ENCODE data around the gene BEX5.
"Not testable (repeated sequence)": the region's sequence is repeated elsewhere in the genome, so short reads cannot be mapped to it uniquely, and the experiment has no call there.

Gene BEX5

DNA sequence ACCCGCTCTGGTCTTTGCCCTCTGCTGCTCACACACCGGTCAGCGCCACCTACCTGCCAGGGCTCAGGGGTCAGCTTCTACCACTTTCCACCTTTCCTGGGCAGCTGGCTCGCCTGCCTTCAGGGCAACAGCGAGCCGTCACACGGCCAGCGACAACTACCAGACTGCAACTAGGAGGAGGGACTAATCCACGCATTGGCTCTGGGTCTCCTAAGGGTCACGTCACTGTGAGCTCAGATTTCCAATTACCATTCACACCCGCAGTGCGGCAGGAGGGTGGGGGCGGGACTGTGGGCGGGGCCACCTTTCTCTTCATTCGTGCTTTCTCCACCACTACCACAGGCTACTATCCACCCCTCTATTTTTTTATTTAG lies at the start of gene BEX5:
Gene BEX5 (minus strand): TSS at position 172 of the 374 bp plus-strand sequence. CDS start 1,712 bp downstream, outside the sequence.
- peak; percentile 61 for DNase-seq

DNA sequence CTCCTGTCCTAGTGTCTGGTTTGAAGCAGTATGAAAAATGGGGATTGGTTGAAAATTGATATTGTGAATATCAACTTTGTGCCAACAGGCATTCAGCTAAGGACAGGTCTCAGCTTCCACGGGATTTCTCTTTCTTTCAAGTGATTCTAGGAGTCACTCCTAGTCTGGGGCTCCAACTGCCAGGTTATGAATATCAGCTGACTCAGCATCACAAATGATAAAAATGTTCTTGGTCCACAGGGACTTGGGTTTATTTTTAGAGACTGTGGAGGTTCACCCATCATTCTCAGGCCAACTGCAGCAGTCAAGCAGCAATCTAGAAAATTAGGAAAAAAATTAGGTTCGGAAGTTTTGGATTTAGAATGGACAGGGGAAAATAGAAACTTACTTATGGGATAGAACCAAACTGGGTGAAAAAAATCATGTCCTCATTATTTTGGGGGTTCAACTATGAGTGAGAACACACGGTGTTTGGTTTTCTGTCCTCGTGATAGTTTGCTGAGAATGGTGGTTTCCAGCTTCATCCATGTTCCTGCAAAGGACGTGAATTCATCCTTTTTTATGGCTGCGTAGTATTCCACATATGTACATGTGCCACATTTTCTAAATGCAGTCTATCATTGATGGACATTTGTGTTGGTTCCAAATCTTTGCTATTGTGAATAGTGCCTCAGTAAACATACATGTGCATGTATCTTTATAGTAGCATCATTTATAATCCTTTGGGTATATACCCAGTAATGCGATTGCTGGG lies 30.4 kb upstream of the BEX5 start:
- DNase-seq, result no peak

DNA sequence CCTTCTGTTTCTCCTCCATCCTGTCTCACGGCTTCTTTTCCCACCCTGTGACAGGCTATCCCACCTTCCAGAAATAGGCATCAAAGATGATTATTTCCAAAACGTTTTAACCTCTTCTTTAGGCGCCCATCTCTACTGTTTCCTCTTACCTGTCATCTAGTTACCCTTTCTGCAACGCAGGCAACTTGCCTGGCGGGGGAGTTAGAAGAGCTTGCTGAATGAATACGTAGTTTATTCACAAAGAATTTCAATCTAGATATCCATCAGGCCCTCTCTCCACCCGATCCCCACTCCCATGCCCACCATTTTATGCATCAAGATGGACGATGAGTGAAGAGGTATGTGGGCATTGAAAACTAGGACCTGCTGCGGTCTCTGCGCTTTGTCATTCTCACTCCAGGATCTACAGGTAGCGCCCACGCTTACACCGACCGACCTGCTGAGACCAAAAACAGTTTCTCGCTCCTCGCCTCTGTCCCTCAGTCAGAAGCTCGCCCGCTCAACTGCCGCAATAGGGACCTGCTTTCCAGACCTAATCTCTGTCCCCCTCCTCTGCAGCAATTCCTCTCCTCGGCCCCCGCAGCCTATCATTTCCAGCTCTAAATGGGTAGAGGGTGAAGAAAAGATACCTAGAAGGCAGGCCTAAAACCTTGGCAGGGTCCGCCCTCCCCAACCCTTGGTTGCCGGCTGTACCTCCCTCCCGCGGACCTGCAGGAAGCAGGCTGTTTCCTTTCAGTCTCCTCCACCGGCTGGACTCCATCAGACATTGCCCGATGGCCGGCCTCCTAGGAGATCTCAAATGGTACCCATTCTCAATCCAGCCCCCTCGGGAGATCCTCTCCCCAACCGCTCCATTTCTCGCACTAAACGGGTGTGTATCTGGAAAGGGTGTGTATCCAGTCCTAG lies 624 bp downstream of the BEX5 start:
- peak; percentile 23 for DNase-seq

DNA sequence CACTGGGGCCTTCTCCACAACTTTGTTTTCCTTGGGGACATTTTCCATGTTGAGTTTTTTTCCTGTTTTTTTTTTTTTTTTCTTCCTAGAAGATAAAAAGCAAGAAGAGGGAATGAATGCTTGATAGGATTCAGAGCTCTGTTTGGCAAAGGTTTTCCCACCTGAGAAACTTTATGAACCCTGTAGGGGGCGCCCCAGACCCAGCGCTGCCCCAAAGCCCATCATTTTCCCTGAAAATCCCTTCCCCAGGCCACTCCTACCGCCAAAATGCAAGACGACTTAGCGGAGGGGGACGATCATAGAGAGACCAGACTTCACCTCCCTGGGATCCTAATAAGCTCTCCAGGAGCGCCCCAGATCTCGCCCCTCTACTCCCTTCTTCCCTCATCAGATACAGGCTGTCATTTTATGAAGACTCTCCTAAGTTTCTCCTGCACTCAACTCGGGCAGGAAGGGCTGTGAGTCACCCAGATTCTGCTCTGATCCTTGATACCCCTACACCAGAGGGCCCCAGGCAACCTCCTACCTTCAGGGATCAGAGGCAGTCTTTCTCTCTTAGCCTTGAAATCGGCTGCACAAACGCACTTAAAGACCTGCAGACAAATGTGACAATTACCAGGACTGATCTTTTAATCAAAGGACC lies 1.4 kb downstream of the BEX5 start:
- peak; percentile 0 for DNase-seq

DNA sequence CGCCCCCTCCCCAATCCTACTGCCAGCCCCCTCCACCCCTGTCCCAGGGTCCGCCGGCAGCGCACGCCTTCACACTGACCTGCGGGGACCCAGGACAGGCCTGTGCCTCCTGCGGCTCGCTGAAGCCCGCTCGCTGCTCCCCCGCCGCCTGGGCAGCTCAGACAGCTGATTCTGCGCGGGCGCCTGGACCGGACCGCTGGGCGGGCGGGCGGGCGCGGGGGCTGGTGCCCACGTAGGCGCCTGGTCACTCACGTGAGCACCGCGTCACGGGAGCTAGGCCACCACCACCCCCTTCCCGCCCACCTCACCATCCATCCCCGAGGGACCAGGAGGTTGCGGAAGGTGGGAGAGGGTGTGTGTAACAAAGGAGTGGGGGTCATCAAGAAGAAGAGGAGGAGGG lies 13.5 kb downstream of the BEX5 start, which contains the start of gene TCEAL6:
Gene TCEAL6 (minus strand): TSS at position 208 of the 400 bp plus-strand sequence.
- DNase-seq, result not testable (repeated sequence)

DNA sequence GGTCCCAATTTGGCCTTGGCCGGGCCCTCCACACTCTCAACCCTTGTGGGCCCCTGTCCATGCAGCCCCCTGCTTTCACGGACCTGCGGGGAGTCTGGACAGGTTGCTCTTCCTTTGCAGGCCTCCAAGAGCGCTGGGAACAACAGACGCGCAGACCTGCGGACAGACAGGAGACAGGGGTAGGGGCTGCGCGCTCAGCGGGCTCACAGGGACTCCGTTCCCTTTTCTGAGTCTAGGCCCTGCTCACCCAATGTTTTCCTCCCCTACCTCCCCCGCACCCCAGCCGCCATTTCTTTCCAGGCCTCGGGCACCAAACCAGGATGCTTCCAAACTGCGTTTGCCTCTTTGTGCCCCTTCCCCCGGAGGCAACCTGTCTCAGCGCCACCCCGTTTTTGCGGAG lies 14.1 kb downstream of the BEX5 start:
- not testable (repeated sequence) for DNase-seq

DNA sequence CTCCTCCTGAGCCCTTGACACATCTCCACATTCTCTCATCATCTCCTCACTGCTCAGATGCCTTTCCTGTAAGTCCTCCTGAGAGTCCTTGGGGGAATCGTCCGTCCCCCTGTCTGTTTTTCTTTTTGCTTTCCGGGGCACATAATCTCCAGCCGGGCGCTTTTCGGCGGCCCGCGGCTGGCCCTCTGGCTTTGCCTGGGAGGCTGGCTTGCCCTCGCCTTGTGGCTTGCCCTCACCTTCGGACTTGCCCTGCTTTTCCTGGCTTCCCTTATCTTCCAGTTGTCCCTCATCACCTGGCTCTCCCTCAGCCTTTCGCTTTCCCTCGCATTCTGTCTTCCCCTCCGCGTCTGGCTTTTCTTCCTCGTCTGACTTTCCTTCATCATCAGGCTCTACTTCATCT lies 14.9 kb downstream of the BEX5 start:
- DNase-seq, result not testable (repeated sequence)

DNA sequence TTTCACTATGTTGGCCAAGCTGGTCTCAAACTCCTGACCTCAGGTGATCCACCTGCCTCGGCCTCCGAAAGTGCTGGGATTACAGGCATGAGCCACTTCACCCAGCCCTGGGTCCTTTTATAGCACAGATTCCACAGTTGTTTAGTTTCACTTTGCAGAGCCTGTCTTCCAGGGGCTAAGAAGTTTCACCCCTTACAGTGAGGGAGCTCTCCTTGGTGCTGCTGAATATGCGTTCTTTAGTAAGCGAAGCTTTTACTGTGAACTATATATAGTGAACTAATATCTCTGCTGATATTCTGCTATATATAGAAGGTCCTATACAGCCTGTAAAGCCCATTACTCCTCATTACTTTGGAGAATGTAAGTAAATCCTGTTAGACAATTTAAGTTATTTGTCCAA lies 17.7 kb downstream of the BEX5 start:
- DNase-seq, result no peak

DNA sequence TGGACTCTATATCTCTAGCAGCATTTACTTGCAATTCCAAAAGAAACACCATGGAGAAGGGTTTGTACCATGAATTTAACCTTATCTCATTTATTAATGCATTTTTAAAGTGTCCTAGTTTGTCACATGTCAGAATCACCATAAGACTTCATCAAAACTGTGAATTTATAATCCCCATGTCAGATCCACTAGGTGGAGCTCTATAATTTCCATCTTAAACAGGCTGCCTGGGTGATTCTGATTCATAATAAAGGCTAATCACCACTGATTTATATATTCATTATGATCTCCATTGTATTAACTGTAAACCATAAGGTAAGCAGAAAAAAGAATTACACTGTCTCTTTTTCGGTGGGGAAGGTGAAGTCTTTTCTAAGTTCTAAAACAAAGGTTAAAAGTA lies 26.3 kb downstream of the BEX5 start:
- no peak for DNase-seq

DNA sequence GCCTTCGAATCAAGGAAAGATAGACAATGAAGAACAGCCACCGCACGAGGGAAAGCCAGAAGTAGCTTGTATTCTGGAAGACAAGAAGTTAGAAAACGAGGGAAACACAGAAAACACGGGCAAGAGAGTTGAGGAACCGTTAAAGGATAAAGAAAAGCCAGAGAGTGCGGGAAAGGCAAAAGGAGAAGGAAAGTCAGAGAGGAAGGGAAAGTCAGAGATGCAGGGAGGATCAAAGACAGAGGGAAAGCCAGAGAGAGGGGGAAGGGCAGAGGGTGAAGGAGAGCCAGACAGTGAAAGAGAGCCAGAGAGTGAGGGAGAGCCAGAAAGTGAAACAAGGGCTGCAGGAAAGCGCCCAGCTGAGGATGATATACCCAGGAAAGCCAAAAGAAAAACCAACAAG lies 28.9 kb downstream of the BEX5 start:
- no peak for DNase-seq

DNA sequence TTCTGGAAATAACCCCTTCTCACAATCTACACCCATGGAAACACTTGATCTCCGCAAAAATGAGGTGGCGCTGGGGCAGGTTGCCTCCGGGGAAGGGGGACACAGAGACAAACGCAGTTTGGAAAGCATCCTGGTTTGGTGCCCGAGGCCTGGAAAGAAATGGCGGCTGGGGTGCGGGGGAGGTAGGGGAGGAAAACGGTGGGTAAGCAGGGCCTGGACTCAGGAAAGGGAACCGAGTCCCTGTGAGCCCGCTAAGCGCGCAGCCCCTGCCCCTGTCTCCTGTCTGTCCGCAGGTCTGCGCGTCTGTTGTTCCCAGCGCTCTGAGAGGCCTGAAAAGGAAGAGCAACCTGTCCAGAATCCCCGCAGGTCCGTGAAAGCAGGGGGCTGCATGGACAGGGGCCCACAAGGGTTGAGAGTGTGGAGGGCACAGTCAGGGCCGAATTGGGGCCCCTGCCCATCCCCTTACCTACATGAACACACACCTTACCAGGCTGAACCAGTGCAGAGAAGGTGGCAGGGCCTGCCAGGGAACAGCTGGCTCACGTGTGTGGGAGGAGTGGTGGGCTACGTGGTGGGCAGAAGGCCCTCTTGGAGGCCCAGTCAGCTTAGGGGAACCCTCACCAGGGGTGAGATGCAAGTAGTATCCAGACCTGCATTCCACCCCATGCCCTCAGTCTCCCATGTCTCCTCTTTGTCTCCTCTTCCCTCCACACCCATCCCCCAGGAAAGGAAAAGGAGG lies 29.5 kb downstream of the BEX5 start:
- DNase-seq, result not testable (repeated sequence)

DNA sequence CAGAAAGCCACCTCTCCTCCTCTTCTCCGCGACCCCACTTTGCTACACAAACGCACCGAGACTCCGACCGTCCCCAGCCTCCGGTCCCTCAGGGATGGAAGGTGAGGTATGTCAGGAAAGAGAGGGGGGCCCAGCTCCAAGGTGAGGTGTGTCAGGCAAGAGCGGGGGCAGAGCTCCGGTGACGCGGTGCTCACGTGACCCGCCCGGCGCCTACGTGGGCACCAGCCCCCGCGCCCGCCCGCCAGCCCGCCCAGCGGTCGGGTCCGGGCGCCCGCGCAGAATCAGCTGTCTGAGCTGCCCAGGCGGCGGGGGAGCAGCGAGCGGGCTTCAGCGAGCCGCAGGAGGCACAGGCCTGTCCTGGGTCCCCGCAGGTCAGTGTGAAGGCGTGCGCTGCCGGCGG lies 30.3 kb downstream of the BEX5 start, which contains the start of gene TCEAL2:
Gene TCEAL2 (plus strand): TSS at position 244 of the 400 bp plus-strand sequence. CDS start 1,152 bp downstream, outside the sequence.
- DNase-seq, result not testable (repeated sequence)

DNA sequence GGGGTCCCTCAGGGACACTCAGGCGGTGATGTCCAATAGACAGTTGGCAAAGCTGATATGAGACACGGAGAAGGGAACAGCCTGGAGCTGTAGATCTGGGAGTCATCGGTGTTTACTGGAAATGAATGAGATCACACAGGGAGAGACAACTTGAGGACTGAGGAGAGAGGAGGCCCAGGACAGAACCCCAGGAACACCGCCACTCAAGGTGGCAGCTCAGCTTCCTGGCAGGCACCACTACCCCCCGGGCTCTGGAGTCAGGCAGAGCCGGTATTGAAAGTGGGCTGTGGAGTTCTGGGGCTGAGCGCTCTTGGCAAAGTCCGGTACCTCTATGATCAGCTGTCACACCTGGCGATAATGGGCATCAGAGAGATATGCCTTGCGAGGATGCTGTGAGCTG lies 30.8 kb downstream of the BEX5 start:
- not testable (repeated sequence) for DNase-seq

DNA sequence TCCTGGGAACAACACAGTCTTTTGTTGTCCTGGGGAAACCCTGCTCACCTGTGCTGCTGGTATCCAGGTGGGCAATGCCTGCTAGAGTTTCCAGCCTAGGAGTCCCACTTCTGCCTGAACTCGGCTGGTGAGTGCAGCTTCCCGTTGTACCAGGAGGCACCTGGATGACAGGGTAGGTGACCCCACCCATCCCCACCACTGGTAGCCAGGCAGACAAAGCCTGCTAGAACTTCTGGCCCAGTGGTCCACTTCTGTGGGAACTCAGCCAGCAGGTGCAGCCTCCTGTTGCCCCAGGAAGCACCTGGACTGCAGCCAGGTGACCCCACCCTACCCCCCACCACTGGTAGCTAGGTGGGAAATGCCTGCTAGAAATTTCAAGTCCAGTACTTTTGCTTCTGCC lies 40.0 kb downstream of the BEX5 start:
- DNase-seq, result no peak

DNA sequence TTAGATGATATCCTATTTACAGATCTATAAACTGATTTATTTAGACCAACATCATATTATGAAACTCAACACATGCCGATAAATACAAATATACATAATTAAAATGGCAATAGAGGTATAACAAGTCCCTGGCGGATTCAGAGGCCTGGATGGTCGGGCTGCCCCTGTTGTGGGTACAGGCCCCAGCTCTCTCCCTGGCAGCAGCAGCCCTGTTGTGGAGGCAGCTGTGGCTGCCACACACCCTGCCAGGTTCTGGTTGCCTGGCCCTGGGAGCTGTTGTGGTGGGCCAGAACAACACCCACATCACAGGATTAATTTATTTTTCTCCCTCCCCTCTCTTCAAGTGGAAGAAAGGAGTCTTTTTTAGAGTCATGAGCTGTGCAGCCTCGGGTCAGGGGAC lies 42.4 kb downstream of the BEX5 start:
- DNase-seq, result no peak

All from stimulated activated naive CD4-positive, alpha-beta T cell treated with Interleukin-2 at 50 U/mL for 16 hours (primary cell).